ENCODE measurements around the gene RNF4.

- no peak for TF ChIP-seq CTCF (conservative IDR thresholded peaks at IDR 0.05 in 1 of 2, IDR thresholded peaks at IDR 0.05 in 1 of 2; ENCODE audit: low read depth in 1 of 2, low read length in 2 of 2)
- TF ChIP-seq EZH2 (IDR thresholded peaks at IDR 0.05; ENCODE audit: low read length, missing control alignments), result no peak
Measured at GRCh38 chr4:2551118-2551517, 82.2 kb downstream of the RNF4 start.

All from fibroblast of lung (primary cell).